ENCODE data around the gene MKLN1. TPM values are rescaled to one million over a fixed set of nuclear protein-coding genes. Genes with fewer than 3 reads are reported as not detected.
"Not testable (repeated sequence)": the region's sequence is repeated elsewhere in the genome, so short reads cannot be mapped to it uniquely, and the experiment has no call there.

Gene MKLN1
- total and polyA plus RNA-seq, 4 experiments from 2014 or later, result 18.1 to 61.0 (median 45.4) TPM

DNA sequence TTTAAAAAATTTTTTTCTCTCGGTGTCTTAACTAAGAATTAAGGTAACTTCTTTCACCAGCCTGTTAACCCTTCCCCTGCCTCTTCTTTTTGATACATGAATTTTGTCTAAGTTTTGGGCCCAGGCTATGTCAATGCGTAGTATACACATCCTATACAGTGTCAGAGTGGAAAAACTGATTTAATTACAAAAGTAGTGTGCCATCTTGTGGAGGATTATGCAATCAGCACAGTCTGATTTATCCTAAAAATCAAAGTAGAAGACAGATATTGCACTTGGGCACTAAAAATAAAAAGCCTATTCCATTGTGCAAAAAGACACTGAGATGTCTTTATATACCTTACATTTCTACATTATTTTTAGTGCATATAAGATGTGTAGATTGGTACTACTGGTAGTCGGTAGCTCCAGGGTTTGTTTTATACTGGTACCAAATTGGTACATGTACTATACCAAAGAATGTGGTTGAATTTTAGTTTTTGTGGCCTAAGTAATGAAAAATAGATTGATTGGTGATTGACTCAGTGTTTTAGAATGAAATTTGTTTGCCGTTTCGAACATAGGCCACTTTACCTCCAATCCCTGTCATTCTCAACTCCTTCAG lies 96.6 kb downstream of the MKLN1 start:
- H3K27ac ChIP-seq (ENCODE audit: low read depth, low read length), result no peak overlapping the region
- H3K9me3 Mint-ChIP-seq, result peaks cover 0 to 2% (median 0%) of the 10 kb centered on the region in 8 donors
- peaks cover 15 to 21% of the 10 kb centered on the region in 2 donors for H3K36me3 Mint-ChIP-seq
- peaks cover 5% of the 10 kb centered on the region for H3K36me3 ChIP-seq (ENCODE audit: insufficient read depth, low read length)
- H3K27me3 ChIP-seq (ENCODE audit: insufficient read depth, low read length), result no peaks in the 10 kb centered on the region
- H3K4me3 ChIP-seq (ENCODE audit: low read length in 2 of 2), result no peak overlapping the region
- H3K27me3 Mint-ChIP-seq, result no peaks in the 10 kb centered on the region
- H3K9me3 ChIP-seq (ENCODE audit: control insufficient read depth in 1 of 2, low read length in 2 of 2), result no peaks in the 10 kb centered on the region
- H3K27ac Mint-ChIP-seq, result peak overlapping the region in 3 of 7 donors; percentile 9 to 47 (median 14)
- CTCF ChIA-PET (ENCODE audit: partially characterized antibody), result interaction anchor here (1.0 to 1.8 kb wide), 3 partner anchors 316 to 527 kb away, joined by 3 to 6 read pairs (median 4); no protein-coding TSS in a partner anchor
- peaks cover 3 to 11% (median 6%) of the 10 kb centered on the region in 4 donors for H3K4me1 Mint-ChIP-seq
- H3K4me1 ChIP-seq (ENCODE audit: insufficient read depth, low read length), result no peaks in the 10 kb centered on the region
- peak; percentile 28 to 46 (median 34) for DNase-seq
- intact Hi-C loops (cut with micrococcal nuclease), result loop anchor here (1.0 to 5.0 kb wide), 3 partner anchors 355 to 527 kb away; no protein-coding TSS in a partner anchor
- POLR2A ChIA-PET (ENCODE audit: partially characterized antibody), result no interaction called here
- H3K4me3 Mint-ChIP-seq, result no peak overlapping the region

DNA sequence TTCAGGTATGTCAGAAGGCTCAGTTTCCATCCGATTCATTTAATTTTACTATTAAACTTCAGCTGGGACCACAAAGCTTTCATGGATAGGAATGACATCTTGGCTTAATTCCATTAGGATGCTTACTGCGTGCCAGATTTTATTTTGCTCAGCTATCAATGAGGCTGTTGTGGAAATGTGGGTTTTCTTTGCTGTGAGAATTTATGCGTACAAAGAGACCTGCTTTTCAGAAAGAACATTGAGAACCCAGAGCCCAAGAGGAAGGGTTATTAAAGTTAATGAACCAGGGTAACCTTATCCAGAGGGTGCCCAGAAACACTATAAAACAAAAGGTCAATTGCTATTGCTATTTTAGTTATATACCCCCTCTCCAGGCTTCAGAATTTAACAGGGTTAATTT lies 98.3 kb downstream of the MKLN1 start:
- Histone ChIP-seq H3K9me3 (ENCODE audit: control insufficient read depth in 1 of 2, low read length in 2 of 2) (no peaks in the 10 kb centered on the region), H3K27ac (ENCODE audit: low read depth, low read length) (no peak overlapping the region), H3K4me3 (ENCODE audit: low read length in 2 of 2) (no peak overlapping the region), H3K36me3 (ENCODE audit: insufficient read depth, low read length) (peaks cover 10% of the 10 kb centered on the region), H3K4me1 (ENCODE audit: insufficient read depth, low read length) (no peaks in the 10 kb centered on the region), H3K27me3 (ENCODE audit: insufficient read depth, low read length) (no peaks in the 10 kb centered on the region)
- peaks cover 0 to 8% (median 4%) of the 10 kb centered on the region in 4 donors for H3K4me1 Mint-ChIP-seq
- ChIA-PET POLR2A (ENCODE audit: partially characterized antibody) (no interaction called here), CTCF (ENCODE audit: partially characterized antibody) (interaction anchor here (0.9 kb wide), 1 partner anchor 444 kb away, joined by 3 read pairs; no protein-coding TSS in a partner anchor)
- DNase-seq, result no peak
- H3K36me3 Mint-ChIP-seq, result peaks cover 19 to 20% of the 10 kb centered on the region in 2 donors
- intact Hi-C loops (cut with micrococcal nuclease), result no loop called here
- H3K4me3 Mint-ChIP-seq, result no peak overlapping the region
- no peaks in the 10 kb centered on the region for H3K27me3 Mint-ChIP-seq
- H3K27ac Mint-ChIP-seq, result no peak overlapping the region
- peaks cover 0 to 2% (median 0%) of the 10 kb centered on the region in 8 donors for H3K9me3 Mint-ChIP-seq

GRCh38 chr7:131430826-131431225 lies 103.2 kb downstream of the MKLN1 start:
- H3K4me3 Mint-ChIP-seq; DNase-seq; H3K27ac Mint-ChIP-seq; H3K27ac ChIP-seq (ENCODE audit: low read depth, low read length); H3K27me3 Mint-ChIP-seq; H3K9me3 ChIP-seq (ENCODE audit: control insufficient read depth in 1 of 2, low read length in 2 of 2); H3K4me3 ChIP-seq (ENCODE audit: low read length in 2 of 2); H3K4me1 Mint-ChIP-seq; H3K27me3 ChIP-seq (ENCODE audit: insufficient read depth, low read length); intact Hi-C loops (cut with micrococcal nuclease); H3K4me1 ChIP-seq (ENCODE audit: insufficient read depth, low read length); H3K9me3 Mint-ChIP-seq: not testable (repeated sequence)
- H3K36me3 Mint-ChIP-seq, result peaks cover 37 to 49% of the 10 kb centered on the region in 2 donors
- peaks cover 11% of the 10 kb centered on the region for H3K36me3 ChIP-seq (ENCODE audit: insufficient read depth, low read length)
- POLR2A ChIA-PET (ENCODE audit: partially characterized antibody), result interaction anchor here (0.6 kb wide), 1 partner anchor 8 kb away, joined by 3 read pairs; no protein-coding TSS in a partner anchor
- CTCF ChIA-PET (ENCODE audit: partially characterized antibody), result interaction anchor here (2.1 kb wide), 1 partner anchor 10 kb away, joined by 7 read pairs; no protein-coding TSS in a partner anchor

- no peaks in the 10 kb centered on the region for H3K27me3 ChIP-seq (ENCODE audit: insufficient read depth, low read length)
- H3K27ac ChIP-seq (ENCODE audit: low read depth, low read length), result no peak overlapping the region
- H3K36me3 Mint-ChIP-seq, result peaks cover 40 to 52% of the 10 kb centered on the region in 2 donors
- H3K4me1 ChIP-seq (ENCODE audit: insufficient read depth, low read length), result no peaks in the 10 kb centered on the region
- no peaks in the 10 kb centered on the region for H3K9me3 Mint-ChIP-seq
- H3K4me1 Mint-ChIP-seq, result peaks cover 0 to 10% (median 5%) of the 10 kb centered on the region in 4 donors
- H3K27me3 Mint-ChIP-seq, result no peaks in the 10 kb centered on the region
- POLR2A ChIA-PET (ENCODE audit: partially characterized antibody), result interaction anchor here (0.6 kb wide), 1 partner anchor 8 kb away, joined by 3 read pairs; no protein-coding TSS in a partner anchor
- no peak for DNase-seq
- peaks cover 11% of the 10 kb centered on the region for H3K36me3 ChIP-seq (ENCODE audit: insufficient read depth, low read length)
- H3K4me3 Mint-ChIP-seq, result no peak overlapping the region
- CTCF ChIA-PET (ENCODE audit: partially characterized antibody), result interaction anchor here (2.1 kb wide), 1 partner anchor 9 kb away, joined by 7 read pairs; no protein-coding TSS in a partner anchor
- no peak overlapping the region for H3K27ac Mint-ChIP-seq
- no peak overlapping the region for H3K4me3 ChIP-seq (ENCODE audit: low read length in 2 of 2)
- intact Hi-C loops (cut with micrococcal nuclease), result no loop called here
- no peaks in the 10 kb centered on the region for H3K9me3 ChIP-seq (ENCODE audit: control insufficient read depth in 1 of 2, low read length in 2 of 2)
Observed at GRCh38 chr7:131431289-131431688, 103.6 kb downstream of the MKLN1 start.

- peaks cover 11% of the 10 kb centered on the region for H3K36me3 ChIP-seq (ENCODE audit: insufficient read depth, low read length)
- ChIA-PET CTCF (ENCODE audit: partially characterized antibody) (interaction anchor here (0.8 to 2.1 kb wide), 2 partner anchors 9 kb away, joined by 3 to 7 read pairs; no protein-coding TSS in a partner anchor), POLR2A (ENCODE audit: partially characterized antibody) (interaction anchor here (0.6 kb wide), 1 partner anchor 9 kb away, joined by 3 read pairs; no protein-coding TSS in a partner anchor)
- Mint-ChIP-seq H3K27me3 (no peaks in the 10 kb centered on the region), H3K4me3 (no peak overlapping the region), H3K9me3 (no peaks in the 10 kb centered on the region), H3K36me3 (peaks cover 43 to 51% of the 10 kb centered on the region in 2 donors), H3K4me1 (peaks cover 0 to 10% (median 5%) of the 10 kb centered on the region in 4 donors), H3K27ac (peak overlapping the region in 1 of 7 donors; percentile 75)
- DNase-seq, result no peak
- no peak overlapping the region for H3K4me3 ChIP-seq (ENCODE audit: low read length in 2 of 2)
- H3K27me3 ChIP-seq (ENCODE audit: insufficient read depth, low read length), result no peaks in the 10 kb centered on the region
- H3K27ac ChIP-seq (ENCODE audit: low read depth, low read length), result no peak overlapping the region
- no peaks in the 10 kb centered on the region for H3K4me1 ChIP-seq (ENCODE audit: insufficient read depth, low read length)
- intact Hi-C loops (cut with micrococcal nuclease), result no loop called here
- no peaks in the 10 kb centered on the region for H3K9me3 ChIP-seq (ENCODE audit: control insufficient read depth in 1 of 2, low read length in 2 of 2)
Observed at GRCh38 chr7:131431756-131432155, 104.1 kb downstream of the MKLN1 start.

DNA sequence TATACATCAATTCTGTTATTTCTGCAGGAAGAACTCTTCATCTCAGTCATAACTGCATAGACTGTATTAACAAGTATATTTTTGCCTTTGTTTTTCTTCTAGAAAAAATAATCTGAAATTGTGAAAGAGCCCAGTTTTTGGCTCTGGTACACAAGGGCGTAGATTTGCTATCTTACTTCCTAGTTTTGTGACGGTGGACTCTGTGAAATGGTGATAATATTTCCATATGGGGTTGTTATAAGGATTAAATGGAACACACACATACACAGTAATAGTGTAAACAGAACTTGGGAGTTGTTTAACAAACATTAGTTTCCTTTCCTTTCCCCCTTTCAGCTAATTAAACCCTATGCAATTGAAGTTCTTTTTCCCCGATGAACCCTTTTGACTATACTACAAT lies 108.7 kb downstream of the MKLN1 start:
- Histone ChIP-seq H3K27me3 (ENCODE audit: insufficient read depth, low read length) (no peaks in the 10 kb centered on the region), H3K27ac (ENCODE audit: low read depth, low read length) (no peak overlapping the region), H3K4me3 (ENCODE audit: low read length in 2 of 2) (no peak overlapping the region), H3K9me3 (ENCODE audit: control insufficient read depth in 1 of 2, low read length in 2 of 2) (no peaks in the 10 kb centered on the region), H3K36me3 (ENCODE audit: insufficient read depth, low read length) (peaks cover 25% of the 10 kb centered on the region), H3K4me1 (ENCODE audit: insufficient read depth, low read length) (no peaks in the 10 kb centered on the region)
- POLR2A ChIA-PET (ENCODE audit: partially characterized antibody), result no interaction called here
- intact Hi-C loops (cut with micrococcal nuclease), result no loop called here
- CTCF ChIA-PET (ENCODE audit: partially characterized antibody), result no interaction called here
- H3K4me1 Mint-ChIP-seq, result peaks cover 0 to 10% (median 4%) of the 10 kb centered on the region in 4 donors
- H3K9me3 Mint-ChIP-seq, result no peaks in the 10 kb centered on the region
- peaks cover 63 to 67% of the 10 kb centered on the region in 2 donors for H3K36me3 Mint-ChIP-seq
- no peak for DNase-seq
- H3K27ac Mint-ChIP-seq, result peak overlapping the region in 1 of 7 donors; percentile 27
- no peak overlapping the region for H3K4me3 Mint-ChIP-seq
- H3K27me3 Mint-ChIP-seq, result no peaks in the 10 kb centered on the region

DNA sequence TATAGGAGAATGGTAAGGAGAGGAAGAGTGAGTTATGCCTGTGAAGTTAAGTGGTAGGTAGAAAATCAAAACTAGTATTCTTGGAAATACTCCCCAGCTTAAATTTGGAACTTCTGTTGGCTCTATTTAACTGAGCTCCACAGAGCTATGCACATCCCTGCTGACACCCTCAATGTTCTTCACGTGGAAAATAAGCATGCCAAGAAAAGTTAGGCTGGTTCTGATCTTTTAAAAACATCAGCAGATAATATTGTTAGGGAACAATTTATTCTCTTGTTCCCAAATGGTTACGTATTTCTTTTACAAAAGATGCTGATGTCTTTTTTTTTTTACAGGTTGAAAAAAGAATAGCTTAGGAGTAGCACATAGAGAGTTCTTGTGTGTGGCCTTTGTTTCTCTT lies 111.3 kb downstream of the MKLN1 start:
- POLR2A ChIA-PET (ENCODE audit: partially characterized antibody), result interaction anchor here (0.6 kb wide), 1 partner anchor 1487 kb away, joined by 4 read pairs; no protein-coding TSS in a partner anchor
- H3K4me3 ChIP-seq (ENCODE audit: low read length in 2 of 2), result no peak overlapping the region
- H3K27ac Mint-ChIP-seq, result no peak overlapping the region
- CTCF ChIA-PET (ENCODE audit: partially characterized antibody), result interaction anchor here (0.6 to 2.4 kb wide), 3 partner anchors 16 to 397 kb away, joined by 3 to 9 read pairs (median 3); no protein-coding TSS in a partner anchor
- H3K4me1 ChIP-seq (ENCODE audit: insufficient read depth, low read length), result no peaks in the 10 kb centered on the region
- intact Hi-C loops (cut with micrococcal nuclease), result no loop called here
- H3K27ac ChIP-seq (ENCODE audit: low read depth, low read length), result no peak overlapping the region
- no peak overlapping the region for H3K4me3 Mint-ChIP-seq
- no peaks in the 10 kb centered on the region for H3K27me3 Mint-ChIP-seq
- H3K4me1 Mint-ChIP-seq, result peaks cover 0 to 5% (median 2%) of the 10 kb centered on the region in 4 donors
- H3K9me3 ChIP-seq (ENCODE audit: control insufficient read depth in 1 of 2, low read length in 2 of 2), result no peaks in the 10 kb centered on the region
- no peaks in the 10 kb centered on the region for H3K27me3 ChIP-seq (ENCODE audit: insufficient read depth, low read length)
- H3K36me3 ChIP-seq (ENCODE audit: insufficient read depth, low read length), result peaks cover 34% of the 10 kb centered on the region
- no peak for DNase-seq
- H3K9me3 Mint-ChIP-seq, result no peaks in the 10 kb centered on the region
- H3K36me3 Mint-ChIP-seq, result peaks cover 56 to 68% of the 10 kb centered on the region in 2 donors
